ENCODE results near the gene HOXD11.

Gene HOXD11

GRCh38 chr2:176094349-176094748 is 12.7 kb upstream of the HOXD11 start:
- DNase-seq, result no peak

DNA sequence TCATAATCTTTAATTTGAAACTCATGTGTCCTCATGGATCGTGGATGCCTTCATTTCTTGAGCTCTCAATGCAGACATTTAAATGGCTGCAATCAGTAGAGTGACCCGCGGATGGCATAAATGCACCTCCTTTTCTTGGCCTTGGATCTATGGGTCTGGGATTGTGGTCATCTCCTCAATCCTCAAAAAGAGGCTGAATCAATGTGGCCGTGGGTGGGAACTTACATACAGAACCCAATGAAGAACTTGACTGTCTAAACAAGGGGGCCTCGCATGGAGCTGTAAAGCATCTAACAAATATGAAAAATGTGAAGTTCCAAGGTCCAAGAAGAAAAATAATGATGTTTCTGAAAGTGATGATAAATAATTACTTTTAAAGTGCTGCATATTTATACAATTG is 11.7 kb upstream of the HOXD11 start:
- DNase-seq, result no peak

DNA sequence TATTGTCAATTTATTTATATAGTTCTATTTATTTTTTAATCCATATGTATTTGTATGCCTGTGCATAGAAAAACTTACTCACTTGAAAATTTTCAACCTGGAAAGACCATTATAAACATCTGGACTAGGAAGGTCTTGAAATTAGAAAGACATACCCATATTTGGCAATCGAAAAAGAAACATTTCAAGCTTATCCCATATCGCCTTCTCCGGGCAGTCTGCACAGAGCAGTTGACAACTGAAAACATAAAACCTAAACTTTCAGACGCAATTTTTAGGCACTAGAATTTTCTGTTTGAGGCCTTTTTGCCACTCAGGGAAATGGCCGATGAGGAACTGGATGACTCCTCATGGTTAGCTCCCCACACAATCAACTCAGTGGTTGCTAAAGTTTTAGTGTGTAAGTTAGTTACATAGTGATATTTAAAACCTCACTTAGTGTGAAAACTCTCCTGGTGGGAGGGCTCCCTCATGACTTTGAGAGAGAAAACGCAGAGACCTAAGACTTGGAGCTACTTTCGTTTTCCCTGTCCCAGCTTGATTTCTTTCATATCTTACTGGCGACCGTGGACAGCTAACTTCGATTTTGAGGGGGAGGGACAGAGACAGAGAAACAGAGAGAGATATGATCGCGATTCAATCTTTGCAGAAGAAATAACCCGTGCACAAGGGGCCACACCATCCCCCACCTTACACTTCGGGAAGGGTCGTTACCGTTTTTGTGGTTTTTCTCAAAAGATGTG is 10.7 kb upstream of the HOXD11 start:
- peak; percentile 45 to 53 for DNase-seq

GRCh38 chr2:176096986-176097819 is 9.9 kb upstream of the HOXD11 start:
- DNase-seq, result peak; percentile 53 to 67

- no peak for DNase-seq
These were observed 9.2 kb upstream of the HOXD11 start for GRCh38 chr2:176097820-176098365.

- DNase-seq, result no peak
These were observed 8.5 kb upstream of the HOXD11 start for GRCh38 chr2:176098366-176099158.

DNA sequence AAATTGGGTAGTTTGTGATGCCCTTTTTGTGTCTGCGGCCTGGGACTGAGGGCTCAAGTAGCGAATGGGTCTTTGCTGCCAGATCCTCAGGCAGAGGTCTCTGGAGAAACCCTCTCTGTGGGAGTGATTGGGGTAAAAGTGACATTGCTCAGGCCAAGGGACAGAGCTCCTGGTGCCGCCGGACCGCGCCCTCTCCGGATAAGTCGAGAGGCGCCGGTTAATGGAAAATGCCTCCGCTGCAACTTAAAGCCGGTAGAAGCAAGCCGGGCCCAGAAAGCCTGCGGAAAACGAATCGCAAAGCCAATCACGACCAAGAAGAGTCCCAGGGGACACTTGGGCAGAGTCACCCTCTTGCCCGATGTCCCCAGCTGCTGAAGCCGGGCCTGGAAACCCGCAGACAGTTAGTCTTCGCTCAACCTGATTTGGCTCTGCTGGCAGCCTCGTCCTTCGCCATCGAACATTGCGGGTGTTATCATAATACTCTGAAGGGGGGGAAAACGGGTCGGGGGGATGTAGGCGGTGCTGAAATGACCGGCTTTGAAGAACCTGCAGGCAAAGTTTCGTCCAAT is 7.8 kb upstream of the HOXD11 start:
- DNase-seq, result no peak

DNA sequence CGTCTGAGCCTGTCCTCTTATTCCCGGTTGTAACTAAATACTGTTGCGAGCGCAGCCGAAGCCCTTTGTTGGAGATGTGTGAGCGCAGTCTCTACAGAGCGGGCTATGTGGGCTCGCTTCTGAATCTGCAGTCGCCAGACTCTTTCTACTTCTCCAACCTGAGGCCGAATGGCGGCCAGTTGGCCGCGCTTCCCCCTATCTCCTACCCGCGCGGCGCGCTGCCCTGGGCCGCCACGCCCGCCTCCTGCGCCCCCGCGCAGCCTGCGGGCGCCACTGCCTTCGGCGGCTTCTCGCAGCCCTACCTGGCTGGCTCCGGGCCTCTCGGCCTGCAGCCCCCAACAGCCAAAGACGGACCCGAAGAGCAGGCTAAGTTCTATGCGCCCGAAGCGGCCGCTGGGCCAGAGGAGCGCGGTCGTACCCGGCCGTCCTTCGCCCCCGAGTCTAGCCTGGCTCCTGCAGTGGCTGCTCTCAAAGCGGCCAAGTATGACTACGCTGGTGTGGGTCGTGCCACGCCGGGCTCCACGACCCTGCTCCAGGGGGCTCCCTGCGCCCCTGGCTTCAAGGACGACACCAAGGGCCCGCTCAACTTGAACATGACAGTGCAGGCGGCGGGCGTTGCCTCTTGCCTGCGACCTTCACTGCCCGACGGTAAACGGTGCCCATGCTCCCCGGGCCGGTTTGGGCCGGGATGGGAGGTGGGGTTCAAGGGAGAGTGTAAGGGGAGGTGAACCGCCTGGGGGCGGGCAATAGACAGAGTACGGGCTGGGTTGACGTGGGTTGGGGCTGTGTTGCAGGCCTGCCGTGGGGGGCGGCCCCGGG is 7.1 kb upstream of the HOXD11 start, which contains the start of gene HOXD12:
Gene HOXD12 (plus strand): TSS at position 68 of the 819 bp plus-strand sequence. CDS start 7 bp downstream, at position 75.
- no peak for DNase-seq

- DNase-seq, result no peak
These were observed 6.4 kb upstream of the HOXD11 start for GRCh38 chr2:176100547-176101140.

DNA sequence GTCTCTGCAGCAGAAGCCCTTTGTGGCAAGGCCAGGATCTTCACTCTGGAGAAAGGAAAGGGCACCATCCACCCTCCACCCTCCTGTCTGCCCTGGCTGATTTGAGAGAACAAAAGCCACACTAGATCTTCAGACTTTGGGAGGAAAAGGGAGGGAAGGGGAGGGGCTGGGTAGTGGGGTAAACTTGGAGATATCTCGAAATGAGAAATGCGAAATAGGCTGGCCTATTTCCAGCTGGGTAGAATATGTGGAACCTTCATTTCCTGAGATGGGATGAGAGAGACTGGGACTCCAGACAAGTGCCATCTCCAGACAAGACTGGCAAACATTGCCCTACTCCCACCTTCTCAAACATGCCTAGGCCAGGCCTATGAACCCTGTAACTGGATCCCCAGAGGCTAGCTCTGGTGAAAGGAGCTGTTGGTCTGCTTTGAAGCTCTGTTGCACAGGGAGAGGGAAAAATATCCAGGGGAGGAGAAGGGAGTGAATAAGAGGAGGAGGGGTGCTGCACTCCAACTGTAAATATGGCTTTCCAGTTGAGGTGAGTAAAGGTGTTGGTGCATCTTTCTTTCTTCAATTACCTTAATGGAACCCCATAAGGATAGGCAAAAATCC is 5.8 kb upstream of the HOXD11 start:
- no peak for DNase-seq

DNA sequence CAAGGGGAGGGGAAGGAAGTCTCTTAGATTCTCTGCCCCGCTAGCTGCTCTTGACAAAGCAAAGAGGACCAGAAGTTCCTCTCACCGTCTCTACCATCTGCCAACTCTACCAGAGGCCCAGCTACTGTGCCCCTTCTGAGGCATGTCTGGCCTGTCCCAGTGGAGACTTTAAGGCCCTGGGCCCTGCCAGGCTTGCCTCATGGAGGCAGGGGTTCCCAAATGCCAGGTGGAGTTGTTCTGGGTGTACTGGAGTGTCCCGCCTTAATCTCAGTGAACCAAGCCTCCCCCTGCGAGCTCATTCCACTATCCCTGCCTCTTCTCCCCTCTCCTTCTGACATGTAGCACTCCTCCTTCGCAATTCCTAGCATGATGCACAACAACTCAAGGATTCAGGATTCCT is 5.2 kb upstream of the HOXD11 start:
- DNase-seq, result no peak

GRCh38 chr2:176102309-176102866 is 4.7 kb upstream of the HOXD11 start:
- DNase-seq, result no peak

DNA sequence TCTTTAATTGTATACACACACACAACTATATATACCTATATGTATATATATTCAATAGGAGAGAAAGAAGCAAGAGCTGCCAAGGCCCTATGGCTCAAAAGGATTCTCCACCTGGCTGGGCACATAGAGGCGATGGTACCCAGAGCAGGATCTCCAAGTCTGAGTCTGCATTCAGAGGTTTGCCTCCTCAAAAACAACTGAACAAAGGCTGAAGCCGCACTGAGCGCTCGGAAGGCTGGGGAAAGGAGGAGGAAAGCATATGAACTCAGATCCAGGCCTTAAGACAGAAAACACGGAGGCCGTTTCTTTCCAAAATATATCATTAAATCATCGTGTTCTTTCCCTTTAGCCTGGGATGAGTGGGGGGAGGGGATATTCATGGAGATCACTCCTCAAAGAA is 3.9 kb upstream of the HOXD11 start:
- no peak for DNase-seq

GRCh38 chr2:176103742-176104315 is 3.3 kb upstream of the HOXD11 start:
- no peak for DNase-seq

DNA sequence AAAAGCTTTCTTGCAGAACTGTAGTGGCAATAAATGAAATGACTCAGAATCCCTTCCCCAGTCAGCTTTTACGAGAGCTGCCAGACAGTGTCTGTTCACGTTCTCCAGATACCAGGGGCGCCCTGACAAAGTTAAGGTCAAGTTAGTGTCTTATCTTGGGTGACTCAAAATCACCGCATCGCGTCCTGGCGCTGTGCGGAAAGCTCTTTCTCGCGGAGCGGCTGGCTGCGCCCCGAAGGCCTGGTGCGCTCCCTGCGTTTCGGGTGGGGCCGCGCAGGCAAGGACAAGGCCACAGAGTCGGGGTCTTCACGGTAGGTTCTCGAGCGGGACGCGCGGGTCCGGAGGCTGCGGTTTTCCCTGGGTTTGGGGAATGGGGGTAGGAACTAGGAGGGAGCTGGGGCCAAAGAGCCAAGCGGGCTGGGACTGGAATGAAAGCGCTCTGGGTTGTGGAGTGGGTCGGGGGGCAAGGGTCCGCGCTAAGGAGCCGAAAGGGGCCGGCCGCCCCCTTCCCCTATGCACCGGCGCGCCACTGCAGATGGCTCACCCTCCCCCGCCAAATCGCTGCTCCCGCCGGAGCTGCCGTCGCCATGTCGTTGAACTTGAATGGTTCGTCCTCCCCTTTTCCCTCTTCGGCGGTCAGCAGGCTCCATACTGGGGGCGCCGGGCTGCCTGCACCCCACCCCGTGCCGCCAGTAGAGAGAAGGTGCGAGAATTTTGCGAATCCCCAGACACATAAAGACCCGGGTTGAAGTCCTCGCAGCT is 2.6 kb upstream of the HOXD11 start:
- no peak for DNase-seq

GRCh38 chr2:176105078-176105729 is 1.9 kb upstream of the HOXD11 start:
- no peak for DNase-seq

- no peak for DNase-seq
These were observed 1.1 kb upstream of the HOXD11 start for GRCh38 chr2:176105730-176106580.

- DNase-seq, result no peak
These were observed 676 bp downstream of the HOXD11 start for GRCh38 chr2:176107731-176108181.
